Smooth muscle cell (in vitro differentiated cells): ENCODE results near the gene MKNK2. TPM values are rescaled to one million over a fixed set of nuclear protein-coding genes. Genes with fewer than 3 reads are reported as not detected.

ENCODE experiments used
- DNase-seq: peaks from one replicate; lab custom pipeline; 2025; ENCODE audit not compliant: unreplicated experiment; lab: John Stamatoyannopoulos, UW
- H2AFZ ChIP-seq: fragments of 200-600 bp; sonication (generic); 2 replicates; pipeline ENCODE4 v1.6.0; 2016; ENCODE audit warnings: antibody characterized with exemption, low read depth, mild to moderate bottlenecking
- H3F3A ChIP-seq: fragments of 200-600 bp; sonication (generic); 2 replicates; pipeline ENCODE4 v1.6.0; 2017; ENCODE audit warnings: antibody characterized with exemption, low read depth
- H3K27ac ChIP-seq: fragments of 200-600 bp; sonication (generic); 2 replicates; pipeline ENCODE4 v1.5.1; 2016; ENCODE audit warnings: low read depth, mild to moderate bottlenecking
- H3K27me3 ChIP-seq: fragments of 200-600 bp; sonication (generic); 2 replicates; pipeline ENCODE4 v1.6.1; 2016; ENCODE audit warnings: low read depth, mild to moderate bottlenecking
- H3K36me3 ChIP-seq: fragments of 200-600 bp; sonication (generic); 2 replicates; pipeline ENCODE4 v1.5.1; 2016; ENCODE audit warnings: low read depth
- H3K4me1 ChIP-seq: fragments of 200-600 bp; sonication (generic); 2 replicates; pipeline ENCODE4 v1.5.1; 2016; ENCODE audit warnings: low read depth
- H3K4me2 ChIP-seq: fragments of 200-600 bp; sonication (generic); 2 replicates; pipeline ENCODE4 v1.6.0; 2016; ENCODE audit warnings: mild to moderate bottlenecking
- H3K4me3 ChIP-seq: fragments of 200-600 bp; sonication (generic); 2 replicates; pipeline ENCODE4 v1.5.1; 2016; ENCODE audit warnings: mild to moderate bottlenecking
- H3K79me2 ChIP-seq: fragments of 200-600 bp; sonication (generic); 2 replicates; pipeline ENCODE4 v1.6.0; 2016; ENCODE audit warnings: low read depth, mild to moderate bottlenecking
- H3K9ac ChIP-seq: fragments of 200-600 bp; sonication (generic); 2 replicates; pipeline ENCODE4 v1.6.0; 2016; ENCODE audit warnings: low read depth
- H3K9me3 ChIP-seq: fragments of 200-600 bp; sonication (generic); replicated peaks from 2 replicates; pipeline ENCODE4 v1.5.1; 2016; ENCODE audit warnings: low read depth
- H4K20me1 ChIP-seq: fragments of 200-600 bp; sonication (generic); 2 replicates; pipeline ENCODE4 v1.6.0; 2016; ENCODE audit warnings: low read depth
- WGBS: methylation state at CpG from one replicate; pipeline ENCODE4 v1.1.7; 2016; ENCODE audit warnings: low lambda C conversion rate; 5-methylcytosine and 5-hydroxymethylcytosine counted together
- polyA plus RNA-seq: library from polyadenylated mRNA; unstranded; fragments of >200 nt; fragmentation: Nextera tagmentation; extraction: Ambion mirVana; gene quantifications from 2 replicates; pipeline ENCODE4 v1.2.1, GENCODE V29; 2016
- total RNA-seq: library from RNA; depleted of rRNA; stranded (reverse); fragments of >200 nt; gene quantifications from 2 replicates; pipeline ENCODE4 v1.2.3, GENCODE V29; 2014
- TF ChIP-seq, protein P1 (sequence below): fragments of 200-600 bp; sonication (generic); IDR thresholded peaks from 2 replicates; pipeline ENCODE4 v1.5.1; 2017; ENCODE audit warnings: borderline replicate concordance, mild to moderate bottlenecking, antibody characterized with exemption; ENCODE audit not compliant: insufficient read depth, poor library complexity, severe bottlenecking

Gene MKNK2
- total and polyA plus RNA-seq, 2 experiments from 2014 or later = 43.6 to 44.7 TPM

GRCh38 chr19:2044709-2045500 is 6.1 kb downstream of the MKNK2 start:
- H3K27me3 ChIP-seq = no peaks in the 10 kb centered on the region
- WGBS = 95% methylated on average over 18 of the region's 18 CpGs
- no peak for DNase-seq
- H3K4me2 ChIP-seq = no peak overlapping the region
- H3K79me2 ChIP-seq = peaks cover 35% of the 10 kb centered on the region
- H2AFZ ChIP-seq = no peak overlapping the region
- no peaks in the 10 kb centered on the region for H3K36me3 ChIP-seq
- peaks cover 80% of the 10 kb centered on the region for H4K20me1 ChIP-seq
- TF ChIP-seq, protein P1, sequence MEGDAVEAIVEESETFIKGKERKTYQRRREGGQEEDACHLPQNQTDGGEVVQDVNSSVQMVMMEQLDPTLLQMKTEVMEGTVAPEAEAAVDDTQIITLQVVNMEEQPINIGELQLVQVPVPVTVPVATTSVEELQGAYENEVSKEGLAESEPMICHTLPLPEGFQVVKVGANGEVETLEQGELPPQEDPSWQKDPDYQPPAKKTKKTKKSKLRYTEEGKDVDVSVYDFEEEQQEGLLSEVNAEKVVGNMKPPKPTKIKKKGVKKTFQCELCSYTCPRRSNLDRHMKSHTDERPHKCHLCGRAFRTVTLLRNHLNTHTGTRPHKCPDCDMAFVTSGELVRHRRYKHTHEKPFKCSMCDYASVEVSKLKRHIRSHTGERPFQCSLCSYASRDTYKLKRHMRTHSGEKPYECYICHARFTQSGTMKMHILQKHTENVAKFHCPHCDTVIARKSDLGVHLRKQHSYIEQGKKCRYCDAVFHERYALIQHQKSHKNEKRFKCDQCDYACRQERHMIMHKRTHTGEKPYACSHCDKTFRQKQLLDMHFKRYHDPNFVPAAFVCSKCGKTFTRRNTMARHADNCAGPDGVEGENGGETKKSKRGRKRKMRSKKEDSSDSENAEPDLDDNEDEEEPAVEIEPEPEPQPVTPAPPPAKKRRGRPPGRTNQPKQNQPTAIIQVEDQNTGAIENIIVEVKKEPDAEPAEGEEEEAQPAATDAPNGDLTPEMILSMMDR = no peak
- no peak overlapping the region for H3K27ac ChIP-seq
- H3K9me3 ChIP-seq = no peaks in the 10 kb centered on the region
- no peak overlapping the region for H3K4me3 ChIP-seq
- peaks cover 25% of the 10 kb centered on the region for H3K4me1 ChIP-seq
- no peak overlapping the region for H3K9ac ChIP-seq
- H3F3A ChIP-seq = no peaks in the 10 kb centered on the region

- H3K9me3 ChIP-seq = no peaks in the 10 kb centered on the region
- no peaks in the 10 kb centered on the region for H3F3A ChIP-seq
- H4K20me1 ChIP-seq = peaks cover 73% of the 10 kb centered on the region
- H2AFZ ChIP-seq = no peak overlapping the region
- H3K36me3 ChIP-seq = no peaks in the 10 kb centered on the region
- DNase-seq = no peak
- H3K9ac ChIP-seq = no peak overlapping the region
- H3K27ac ChIP-seq = no peak overlapping the region
- H3K4me1 ChIP-seq = peaks cover 20% of the 10 kb centered on the region
- TF ChIP-seq, protein P1 = no peak
- no peak overlapping the region for H3K4me3 ChIP-seq
- H3K79me2 ChIP-seq = peaks cover 27% of the 10 kb centered on the region
- no peaks in the 10 kb centered on the region for H3K27me3 ChIP-seq
- WGBS = 97% methylated on average over 10 of the region's 11 CpGs
- no peak overlapping the region for H3K4me2 ChIP-seq
Observed at GRCh38 chr19:2043961-2044708, 6.9 kb downstream of the MKNK2 start.

- H3K36me3 ChIP-seq = no peaks in the 10 kb centered on the region
- no peak overlapping the region for H3K27ac ChIP-seq
Observed at GRCh38 chr19:2043251-2043641, 7.8 kb downstream of the MKNK2 start.

More at GRCh38 chr19:2043251-2043641, 7.8 kb downstream of the MKNK2 start:
- H3K79me2 ChIP-seq = peaks cover 18% of the 10 kb centered on the region
- no peaks in the 10 kb centered on the region for H3K9me3 ChIP-seq
- no peak overlapping the region for H2AFZ ChIP-seq
- peaks cover 64% of the 10 kb centered on the region for H4K20me1 ChIP-seq
- no peak overlapping the region for H3K4me3 ChIP-seq
- H3K27me3 ChIP-seq = no peaks in the 10 kb centered on the region
- TF ChIP-seq, protein P1 = no peak
- no peak overlapping the region for H3K4me2 ChIP-seq
- no peak for DNase-seq
- no peak overlapping the region for H3K9ac ChIP-seq
- WGBS = 94% methylated on average over 9 of the region's 9 CpGs
- peaks cover 16% of the 10 kb centered on the region for H3K4me1 ChIP-seq
- H3F3A ChIP-seq = no peaks in the 10 kb centered on the region
